Ishikawa (cell line): ENCODE results near the gene ABHD2.

ENCODE experiments used
- CEBPB ChIP-seq: IDR thresholded peaks from 2 replicates; pipeline ENCODE4 v1.6.1; 2012
- EGR1 ChIP-seq: IDR thresholded peaks from 2 replicates; pipeline ENCODE4 v1.6.1; 2012
- EP300 ChIP-seq: IDR thresholded peaks from 2 replicates; pipeline ENCODE4 v1.6.1; 2012; ENCODE audit warnings: borderline replicate concordance
- FOXM1 ChIP-seq: IDR thresholded peaks from 2 replicates; pipeline ENCODE4 v1.6.1; 2012; ENCODE audit warnings: low read depth, borderline replicate concordance
- RAD21 ChIP-seq: IDR thresholded peaks from 2 replicates; pipeline ENCODE4 v1.6.1; 2012; ENCODE audit warnings: low read depth
- TAF1 ChIP-seq: IDR thresholded peaks from 2 replicates; pipeline ENCODE4 v1.6.1; 2012; ENCODE audit warnings: low read depth, mild to moderate bottlenecking
- TCF12 ChIP-seq: IDR thresholded peaks from 2 replicates; pipeline ENCODE4 v1.6.1; 2012; ENCODE audit warnings: low read depth
- YY1 ChIP-seq: IDR thresholded peaks from 2 replicates; pipeline ENCODE4 v1.6.1; 2012; ENCODE audit warnings: low read depth
- ZBTB7A ChIP-seq: IDR thresholded peaks from 2 replicates; pipeline ENCODE4 v1.6.1; 2012; ENCODE audit warnings: low read depth
- TF ChIP-seq, protein P1 (sequence below): IDR thresholded peaks from 2 replicates; pipeline ENCODE4 v1.6.1; 2012
- TF ChIP-seq, protein P2 (sequence below): IDR thresholded peaks from 2 replicates; pipeline ENCODE4 v1.6.1; 2012; ENCODE audit warnings: low read depth, mild to moderate bottlenecking
- TF ChIP-seq, protein P3 (sequence below): IDR thresholded peaks from 2 replicates; pipeline ENCODE4 v1.6.1; 2012

DNA sequence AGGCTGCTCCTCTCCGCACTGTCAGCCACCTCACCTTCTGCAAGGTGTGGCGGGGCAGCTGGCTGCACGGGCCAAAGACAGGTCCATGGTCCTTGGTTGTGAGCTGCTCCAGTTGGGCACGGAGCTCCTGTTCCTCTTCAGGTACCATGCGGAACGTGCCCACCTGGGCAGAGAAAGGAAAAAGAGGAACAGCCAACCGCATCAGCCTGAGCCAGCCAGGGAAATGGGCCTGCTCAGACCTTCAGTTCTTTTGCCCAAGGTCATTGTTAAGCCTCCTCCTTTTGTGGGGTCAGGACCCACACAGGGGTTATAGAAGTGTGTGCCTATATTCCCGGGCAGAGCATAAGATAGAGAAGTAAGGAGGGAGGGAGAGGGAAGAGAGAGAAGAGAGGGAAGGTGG, 130.3 kb downstream of the ABHD2 start:
- TF ChIP-seq, protein P1, sequence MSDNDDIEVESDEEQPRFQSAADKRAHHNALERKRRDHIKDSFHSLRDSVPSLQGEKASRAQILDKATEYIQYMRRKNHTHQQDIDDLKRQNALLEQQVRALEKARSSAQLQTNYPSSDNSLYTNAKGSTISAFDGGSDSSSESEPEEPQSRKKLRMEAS, result no peak
- TF ChIP-seq YY1 (no peak), EGR1 (no peak), RAD21 (no peak), CEBPB (no peak), TAF1 (no peak), EP300 (no peak), FOXM1 (no peak), TCF12 (no peak), ZBTB7A (no peak)
- TF ChIP-seq, protein P2, sequence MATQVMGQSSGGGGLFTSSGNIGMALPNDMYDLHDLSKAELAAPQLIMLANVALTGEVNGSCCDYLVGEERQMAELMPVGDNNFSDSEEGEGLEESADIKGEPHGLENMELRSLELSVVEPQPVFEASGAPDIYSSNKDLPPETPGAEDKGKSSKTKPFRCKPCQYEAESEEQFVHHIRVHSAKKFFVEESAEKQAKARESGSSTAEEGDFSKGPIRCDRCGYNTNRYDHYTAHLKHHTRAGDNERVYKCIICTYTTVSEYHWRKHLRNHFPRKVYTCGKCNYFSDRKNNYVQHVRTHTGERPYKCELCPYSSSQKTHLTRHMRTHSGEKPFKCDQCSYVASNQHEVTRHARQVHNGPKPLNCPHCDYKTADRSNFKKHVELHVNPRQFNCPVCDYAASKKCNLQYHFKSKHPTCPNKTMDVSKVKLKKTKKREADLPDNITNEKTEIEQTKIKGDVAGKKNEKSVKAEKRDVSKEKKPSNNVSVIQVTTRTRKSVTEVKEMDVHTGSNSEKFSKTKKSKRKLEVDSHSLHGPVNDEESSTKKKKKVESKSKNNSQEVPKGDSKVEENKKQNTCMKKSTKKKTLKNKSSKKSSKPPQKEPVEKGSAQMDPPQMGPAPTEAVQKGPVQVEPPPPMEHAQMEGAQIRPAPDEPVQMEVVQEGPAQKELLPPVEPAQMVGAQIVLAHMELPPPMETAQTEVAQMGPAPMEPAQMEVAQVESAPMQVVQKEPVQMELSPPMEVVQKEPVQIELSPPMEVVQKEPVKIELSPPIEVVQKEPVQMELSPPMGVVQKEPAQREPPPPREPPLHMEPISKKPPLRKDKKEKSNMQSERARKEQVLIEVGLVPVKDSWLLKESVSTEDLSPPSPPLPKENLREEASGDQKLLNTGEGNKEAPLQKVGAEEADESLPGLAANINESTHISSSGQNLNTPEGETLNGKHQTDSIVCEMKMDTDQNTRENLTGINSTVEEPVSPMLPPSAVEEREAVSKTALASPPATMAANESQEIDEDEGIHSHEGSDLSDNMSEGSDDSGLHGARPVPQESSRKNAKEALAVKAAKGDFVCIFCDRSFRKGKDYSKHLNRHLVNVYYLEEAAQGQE, result no peak
- TF ChIP-seq, protein P3, sequence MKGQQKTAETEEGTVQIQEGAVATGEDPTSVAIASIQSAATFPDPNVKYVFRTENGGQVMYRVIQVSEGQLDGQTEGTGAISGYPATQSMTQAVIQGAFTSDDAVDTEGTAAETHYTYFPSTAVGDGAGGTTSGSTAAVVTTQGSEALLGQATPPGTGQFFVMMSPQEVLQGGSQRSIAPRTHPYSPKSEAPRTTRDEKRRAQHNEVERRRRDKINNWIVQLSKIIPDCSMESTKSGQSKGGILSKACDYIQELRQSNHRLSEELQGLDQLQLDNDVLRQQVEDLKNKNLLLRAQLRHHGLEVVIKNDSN, result no peak
